Calu3 (cell line): Measurements from ENCODE around the gene PADI1. TPM values are rescaled to one million over a fixed set of nuclear protein-coding genes. Genes with fewer than 3 reads are reported as not detected.

Source experiments
- BruUV-seq: library from RNA; stranded (reverse); fragments of 400-500 nt; replicated peaks from 2 replicates; lab custom pipeline; 2021; lab: Mats Ljungman, UMichigan
- CTCF ChIA-PET: fragments of 300-600 bp; sonication (Branson Sonifier 250); formaldehyde crosslinking; loops from one replicate; lab custom pipeline; 2022; ENCODE audit warnings: antibody characterized with exemption; lab: Charles Lee
- DNase-seq: peaks from one replicate; pipeline ENCODE4 v3.0.0; 2022
- H3K27ac Mint-ChIP-seq: one replicate; pipeline ENCODE4 v1.8.0; 2022; ENCODE audit warnings: mixed read lengths; ENCODE audit not compliant: unreplicated experiment
- H3K27me3 Mint-ChIP-seq: one replicate; pipeline ENCODE4 v1.8.0; 2022; ENCODE audit warnings: mixed read lengths; ENCODE audit not compliant: unreplicated experiment
- H3K36me3 Mint-ChIP-seq: one replicate; pipeline ENCODE4 v1.8.0; 2022; ENCODE audit warnings: mild to moderate bottlenecking, moderate library complexity, mixed read lengths; ENCODE audit not compliant: insufficient read depth, unreplicated experiment
- H3K4me1 Mint-ChIP-seq: one replicate; pipeline ENCODE4 v1.8.0; 2022; ENCODE audit warnings: mild to moderate bottlenecking, low read depth, mixed read lengths; ENCODE audit not compliant: unreplicated experiment
- H3K4me3 Mint-ChIP-seq: one replicate; pipeline ENCODE4 v1.8.0; 2022; ENCODE audit warnings: mild to moderate bottlenecking, low read depth, moderate library complexity, mixed read lengths; ENCODE audit not compliant: unreplicated experiment
- H3K9me3 Mint-ChIP-seq: one replicate; pipeline ENCODE4 v1.8.0; 2022; ENCODE audit warnings: low read depth, mixed read lengths; ENCODE audit not compliant: unreplicated experiment
- intact Hi-C: fragments of 100-400 bp; cut with micrococcal nuclease; formaldehyde crosslinking; loops from one replicate; pipeline ENCODE4 v1.10.0; 2022; ENCODE audit not compliant: unreplicated experiment
- total RNA-seq: library from RNA; stranded (reverse); gene quantifications from 2 replicates; pipeline ENCODE4 v1.2.3, GENCODE V29; 2022
- TF ChIP-seq, protein P1 (sequence below): fragments of 200-600 bp; IDR thresholded peaks from one replicate; pipeline ENCODE4 v1.8.0; 2022; ENCODE audit warnings: antibody characterized with exemption; ENCODE audit not compliant: unreplicated experiment

Gene PADI1
- total RNA-seq, 1 experiment from 2014 or later = 2.3 TPM

DNA sequence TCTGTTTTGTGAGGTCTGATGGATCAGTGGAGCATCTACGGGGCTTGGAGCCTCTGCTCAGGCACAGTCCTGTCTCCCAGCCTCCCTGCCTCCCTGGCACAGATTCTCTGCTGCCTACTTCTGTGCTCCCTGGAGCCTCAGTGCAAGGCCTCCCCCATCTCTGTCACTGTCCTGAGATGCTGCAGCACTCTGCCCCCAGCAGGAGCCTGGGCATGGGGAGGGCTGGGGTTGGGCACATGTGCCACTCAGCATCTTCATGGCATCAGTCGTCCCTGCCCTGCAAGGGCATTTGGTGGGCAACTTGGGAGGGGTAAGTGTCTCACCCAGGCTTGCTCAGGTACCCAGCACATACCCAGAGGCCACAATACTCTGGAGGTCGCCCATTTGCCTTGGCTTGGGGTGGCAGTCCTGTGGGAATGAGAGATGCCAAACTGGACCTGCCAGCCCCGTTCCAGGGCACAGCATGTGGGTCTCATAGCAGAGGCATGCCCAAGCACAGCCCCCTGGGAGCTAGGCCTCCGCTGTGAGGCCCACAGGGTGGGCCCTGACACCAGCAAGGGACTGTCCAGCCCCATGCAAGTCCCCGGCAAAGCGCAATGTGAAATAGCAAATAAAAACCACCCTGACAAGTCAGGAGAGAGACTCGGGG lies 72.7 kb downstream of the PADI1 start:
- TF ChIP-seq, protein P1, sequence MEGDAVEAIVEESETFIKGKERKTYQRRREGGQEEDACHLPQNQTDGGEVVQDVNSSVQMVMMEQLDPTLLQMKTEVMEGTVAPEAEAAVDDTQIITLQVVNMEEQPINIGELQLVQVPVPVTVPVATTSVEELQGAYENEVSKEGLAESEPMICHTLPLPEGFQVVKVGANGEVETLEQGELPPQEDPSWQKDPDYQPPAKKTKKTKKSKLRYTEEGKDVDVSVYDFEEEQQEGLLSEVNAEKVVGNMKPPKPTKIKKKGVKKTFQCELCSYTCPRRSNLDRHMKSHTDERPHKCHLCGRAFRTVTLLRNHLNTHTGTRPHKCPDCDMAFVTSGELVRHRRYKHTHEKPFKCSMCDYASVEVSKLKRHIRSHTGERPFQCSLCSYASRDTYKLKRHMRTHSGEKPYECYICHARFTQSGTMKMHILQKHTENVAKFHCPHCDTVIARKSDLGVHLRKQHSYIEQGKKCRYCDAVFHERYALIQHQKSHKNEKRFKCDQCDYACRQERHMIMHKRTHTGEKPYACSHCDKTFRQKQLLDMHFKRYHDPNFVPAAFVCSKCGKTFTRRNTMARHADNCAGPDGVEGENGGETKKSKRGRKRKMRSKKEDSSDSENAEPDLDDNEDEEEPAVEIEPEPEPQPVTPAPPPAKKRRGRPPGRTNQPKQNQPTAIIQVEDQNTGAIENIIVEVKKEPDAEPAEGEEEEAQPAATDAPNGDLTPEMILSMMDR = no peak
- intact Hi-C loops = no loop called here
- no peaks in the 10 kb centered on the region for H3K9me3 Mint-ChIP-seq
- H3K27me3 Mint-ChIP-seq = peaks cover 13% of the 10 kb centered on the region
- DNase-seq = no peak
- no peak overlapping the region for H3K4me3 Mint-ChIP-seq
- BruUV-seq = no TSS peak
- no peaks in the 10 kb centered on the region for H3K36me3 Mint-ChIP-seq
- H3K27ac Mint-ChIP-seq = no peak overlapping the region
- H3K4me1 Mint-ChIP-seq = no peaks in the 10 kb centered on the region
- CTCF ChIA-PET = interaction anchor here (2.1 kb wide), 1 partner anchor 59 kb away, joined by 7 read pairs; no protein-coding TSS in a partner anchor

DNA sequence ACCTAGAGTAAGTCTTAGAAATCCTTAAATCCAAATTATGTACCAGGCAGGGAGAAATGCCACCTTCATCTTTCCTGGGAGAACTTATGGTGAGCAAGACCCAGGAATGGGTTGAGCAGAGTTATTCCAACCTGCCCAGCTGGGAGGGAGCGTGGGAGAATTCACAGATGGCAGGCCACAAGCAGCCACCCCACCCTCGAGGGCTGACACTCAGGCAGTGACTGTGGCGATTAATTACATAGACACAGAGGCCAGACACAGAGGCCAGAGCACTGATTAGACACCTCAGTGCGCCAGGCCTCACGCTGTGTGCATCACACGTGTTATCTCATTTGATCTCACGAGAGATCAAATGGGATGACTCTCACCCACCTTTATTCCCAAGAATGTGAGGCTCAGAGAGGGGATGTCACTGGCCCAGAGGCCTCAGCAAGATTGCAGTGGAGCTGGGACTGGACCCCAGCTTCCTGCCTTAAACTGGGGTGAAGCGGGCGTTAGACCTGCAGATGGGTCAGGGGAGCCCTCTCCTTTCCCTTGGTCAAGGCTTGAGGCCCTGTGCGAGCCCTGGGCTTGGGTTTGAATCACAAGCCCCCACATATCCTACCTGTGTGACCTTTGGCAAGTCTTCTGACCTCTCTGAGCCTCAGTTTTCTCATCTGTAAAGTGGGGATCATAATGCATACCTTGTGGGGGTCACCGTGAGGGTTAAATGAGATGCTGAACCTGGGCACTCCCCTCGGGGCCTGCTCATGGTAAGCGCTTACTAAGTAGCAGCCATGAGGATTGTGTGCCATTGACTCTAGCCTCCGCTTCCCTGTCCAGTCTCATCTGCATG lies 74.3 kb downstream of the PADI1 start:
- H3K27me3 Mint-ChIP-seq = peaks cover 15% of the 10 kb centered on the region
- TF ChIP-seq, protein P1 = no peak
- no peak for DNase-seq
- no peak overlapping the region for H3K4me3 Mint-ChIP-seq
- no peaks in the 10 kb centered on the region for H3K36me3 Mint-ChIP-seq
- intact Hi-C loops = no loop called here
- H3K4me1 Mint-ChIP-seq = no peaks in the 10 kb centered on the region
- CTCF ChIA-PET = no interaction called here
- no peaks in the 10 kb centered on the region for H3K9me3 Mint-ChIP-seq
- no peak overlapping the region for H3K27ac Mint-ChIP-seq
- BruUV-seq = no TSS peak

DNA sequence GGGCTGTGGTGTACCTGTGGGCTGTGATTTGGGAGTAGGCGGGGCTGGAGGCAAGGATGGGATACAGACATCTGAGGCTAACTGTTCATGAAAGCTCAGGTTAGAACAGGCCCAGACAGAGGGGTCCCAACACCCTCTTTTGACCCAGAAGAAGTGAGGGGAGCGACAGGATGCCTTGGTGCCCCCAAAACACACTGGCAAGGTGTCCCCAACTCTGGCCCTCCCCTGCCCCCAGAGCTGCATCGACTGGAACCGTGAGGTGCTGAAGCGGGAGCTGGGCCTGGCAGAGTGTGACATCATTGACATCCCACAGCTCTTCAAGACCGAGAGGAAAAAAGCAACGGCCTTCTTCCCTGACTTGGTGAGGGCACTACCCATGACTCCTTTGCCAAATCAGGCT lies 75.5 kb downstream of the PADI1 start:
- peaks cover 15% of the 10 kb centered on the region for H3K27me3 Mint-ChIP-seq

DNA sequence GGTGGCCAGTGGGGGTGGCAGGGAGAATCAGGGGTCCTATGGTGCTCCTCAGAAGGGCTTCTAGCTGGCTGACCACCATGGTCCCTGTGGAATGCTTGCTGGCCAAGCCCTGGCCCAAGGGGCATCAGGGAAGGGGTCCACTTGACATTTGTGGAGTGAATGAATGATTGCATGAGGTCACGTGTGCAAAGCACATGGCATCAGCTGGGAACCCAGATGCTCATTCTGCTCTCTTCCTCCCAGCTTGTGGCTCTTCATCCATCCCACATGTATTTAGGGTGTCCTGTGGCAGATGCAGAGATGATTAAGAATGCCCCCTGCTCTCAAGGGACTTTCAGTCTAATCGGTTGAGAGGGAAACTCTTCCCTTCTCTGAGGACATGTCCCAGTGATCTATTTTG lies 76.0 kb downstream of the PADI1 start:
- Mint-ChIP-seq H3K4me3 (no peak overlapping the region), H3K27ac (no peak overlapping the region), H3K27me3 (peaks cover 15% of the 10 kb centered on the region), H3K9me3 (no peaks in the 10 kb centered on the region), H3K36me3 (no peaks in the 10 kb centered on the region), H3K4me1 (no peaks in the 10 kb centered on the region)
- TF ChIP-seq, protein P1 = no peak
- no TSS peak for BruUV-seq
- intact Hi-C loops = no loop called here
- DNase-seq = no peak
- CTCF ChIA-PET = no interaction called here

More for the DNA sequence above, 75.5 kb downstream of the PADI1 start:
- intact Hi-C loops = no loop called here
- Mint-ChIP-seq H3K9me3 (no peaks in the 10 kb centered on the region), H3K4me1 (no peaks in the 10 kb centered on the region), H3K4me3 (no peak overlapping the region), H3K36me3 (no peaks in the 10 kb centered on the region), H3K27ac (no peak overlapping the region)
- TF ChIP-seq, protein P1 = no peak
- DNase-seq = no peak
- BruUV-seq = no TSS peak
- CTCF ChIA-PET = no interaction called here
